Stimulated activated CD4-positive, alpha-beta T cell treated with anti-CD3 and anti-CD28 coated beads, TNF-alpha, amount 100 ng/mL, for 1 hour (primary cell): ENCODE results near the gene TMEM218.

ENCODE experiments used
- DNase-seq, 3 donors: peaks; one replicate each; pipeline ENCODE4 v3.0.0-alpha.2; 2020; ENCODE audit warnings: low read depth in 3 of 3, low spot score in 1 of 3

Gene TMEM218

GRCh38 chr11:125076378-125076945, 35.0 kb downstream of the TMEM218 start:
- DNase-seq, result no peak

- no peak for DNase-seq
These were observed 35.5 kb downstream of the TMEM218 start for GRCh38 chr11:125075900-125076317.

- no peak for DNase-seq
These were observed 36.2 kb downstream of the TMEM218 start for GRCh38 chr11:125075242-125075625.

GRCh38 chr11:125074511-125075241, 36.8 kb downstream of the TMEM218 start:
- DNase-seq, result no peak

GRCh38 chr11:125073616-125074483, 37.6 kb downstream of the TMEM218 start:
- DNase-seq, result no peak

- no peak for DNase-seq
These were observed 38.4 kb downstream of the TMEM218 start for GRCh38 chr11:125072961-125073590.

- no peak for DNase-seq
These were observed 39.0 kb downstream of the TMEM218 start for GRCh38 chr11:125072218-125072960.

- DNase-seq, result no peak
These were observed 39.6 kb downstream of the TMEM218 start for GRCh38 chr11:125071846-125072217.

GRCh38 chr11:125071435-125071834, 40.0 kb downstream of the TMEM218 start:
- DNase-seq, result no peak

GRCh38 chr11:125070699-125071254, 40.6 kb downstream of the TMEM218 start:
- no peak for DNase-seq

- no peak for DNase-seq
These were observed 41.6 kb downstream of the TMEM218 start for GRCh38 chr11:125069796-125070195.

GRCh38 chr11:125069008-125069407, 42.4 kb downstream of the TMEM218 start:
- DNase-seq, result no peak

GRCh38 chr11:125068368-125068767, 43.1 kb downstream of the TMEM218 start:
- DNase-seq, result no peak

GRCh38 chr11:125064070-125064469, 47.4 kb downstream of the TMEM218 start:
- DNase-seq, result no peak

GRCh38 chr11:125063429-125064043, 47.9 kb downstream of the TMEM218 start:
- no peak for DNase-seq

- DNase-seq, result no peak
These were observed 48.4 kb downstream of the TMEM218 start, which contains the start of gene SLC37A2 for GRCh38 chr11:125062931-125063428. TSS of gene SLC37A2 (plus strand) at chr11:125063305. CDS start at chr11:125063368, 63 bp downstream.

- no peak for DNase-seq
These were observed 49.1 kb downstream of the TMEM218 start for GRCh38 chr11:125062218-125062930.

GRCh38 chr11:125061281-125061680, 50.1 kb downstream of the TMEM218 start:
- DNase-seq, result no peak

GRCh38 chr11:125057693-125058016, 53.8 kb downstream of the TMEM218 start:
- no peak for DNase-seq
